GM18526 (cell line): ENCODE data around the gene SUN2.
A peak's percentile ranks its signal among the peaks of the same experiment; 100 is the strongest.

Experiments
- POLR2A ChIP-seq: IDR thresholded peaks from 3 replicates; pipeline ENCODE4 v1.6.1; 2011; ENCODE audit not compliant: insufficient read length; ENCODE audit errors: extremely low read depth

Gene SUN2

GRCh38 chr22:38755911-38756532 is at the start of gene SUN2:
SUN2 (minus strand) TSS chr22:38755998; CDS start chr22:38752628, 3,370 bp downstream.
- TF ChIP-seq POLR2A, result peak; percentile 68

- no peak for TF ChIP-seq POLR2A
Observed at GRCh38 chr22:38802671-38803121, 46.9 kb upstream of the SUN2 start.

GRCh38 chr22:38799265-38800002 is 43.6 kb upstream of the SUN2 start:
- TF ChIP-seq POLR2A, result no peak

- no peak for TF ChIP-seq POLR2A
Observed at GRCh38 chr22:38798496-38798895, 42.7 kb upstream of the SUN2 start.

- TF ChIP-seq POLR2A, result no peak
Observed at GRCh38 chr22:38796262-38796957, 40.6 kb upstream of the SUN2 start.

- no peak for TF ChIP-seq POLR2A
Observed at GRCh38 chr22:38795569-38795968, 39.8 kb upstream of the SUN2 start.

GRCh38 chr22:38793721-38794466 is 38.1 kb upstream of the SUN2 start, which contains the start of gene DNAL4:
DNAL4 (minus strand) TSS chr22:38794143; CDS start chr22:38782731, 11,412 bp downstream.
- TF ChIP-seq POLR2A, result no peak

- TF ChIP-seq POLR2A, result no peak
Observed at GRCh38 chr22:38793317-38793716, 37.5 kb upstream of the SUN2 start.

GRCh38 chr22:38792833-38793232 is 37.0 kb upstream of the SUN2 start:
- no peak for TF ChIP-seq POLR2A

GRCh38 chr22:38789606-38790005 is 33.8 kb upstream of the SUN2 start:
- TF ChIP-seq POLR2A, result no peak

GRCh38 chr22:38788846-38789245 is 33.0 kb upstream of the SUN2 start:
- TF ChIP-seq POLR2A, result no peak

- no peak for TF ChIP-seq POLR2A
Observed at GRCh38 chr22:38788021-38788816, 32.4 kb upstream of the SUN2 start.

GRCh38 chr22:38786631-38787030 is 30.8 kb upstream of the SUN2 start:
- TF ChIP-seq POLR2A, result no peak

GRCh38 chr22:38784856-38785255 is 29.1 kb upstream of the SUN2 start:
- TF ChIP-seq POLR2A, result no peak

- no peak for TF ChIP-seq POLR2A
Observed at GRCh38 chr22:38784035-38784434, 28.2 kb upstream of the SUN2 start.

- no peak for TF ChIP-seq POLR2A
Observed at GRCh38 chr22:38783095-38783615, 27.4 kb upstream of the SUN2 start.
